Endothelial cell (in vitro differentiated cells): ENCODE results near the gene RASSF1. TPM values are rescaled to one million over a fixed set of nuclear protein-coding genes. Genes with fewer than 3 reads are reported as not detected.

ENCODE experiments used
- DNase-seq: peaks from one replicate; pipeline ENCODE4 v3.0.0; 2021; ENCODE audit warnings: low spot score
- H3K27ac Mint-ChIP-seq: one replicate; pipeline ENCODE4 v1.8.0; 2021; ENCODE audit warnings: mixed read lengths, inconsistent platforms; ENCODE audit not compliant: unreplicated experiment
- H3K27me3 Mint-ChIP-seq: one replicate; pipeline ENCODE4 v1.8.0; 2021; ENCODE audit warnings: mild to moderate bottlenecking, moderate library complexity, mixed read lengths, inconsistent platforms; ENCODE audit not compliant: unreplicated experiment
- H3K36me3 Mint-ChIP-seq: one replicate; pipeline ENCODE4 v1.8.0; 2021; ENCODE audit warnings: mild to moderate bottlenecking, low read depth, mixed read lengths, inconsistent platforms; ENCODE audit not compliant: unreplicated experiment
- H3K4me1 Mint-ChIP-seq: one replicate; pipeline ENCODE4 v1.8.0; 2021; ENCODE audit warnings: mild to moderate bottlenecking, mixed read lengths, inconsistent platforms; ENCODE audit not compliant: unreplicated experiment
- H3K4me3 Mint-ChIP-seq: one replicate; pipeline ENCODE4 v1.8.0; 2021; ENCODE audit warnings: mild to moderate bottlenecking, mixed read lengths, inconsistent platforms; ENCODE audit not compliant: unreplicated experiment
- H3K9me3 Mint-ChIP-seq: one replicate; pipeline ENCODE4 v1.8.0; 2021; ENCODE audit warnings: mixed read lengths, inconsistent platforms; ENCODE audit not compliant: unreplicated experiment
- total RNA-seq: library from RNA; stranded (reverse); fragmentation: NEBNext Ultra II Directional; extraction: Animal tissue kit (Norgen Biotek cat#: 25700); gene quantifications from one replicate; pipeline ENCODE4 v1.2.1, GENCODE V29; 2021; ENCODE audit not compliant: unreplicated experiment
- TF ChIP-seq, protein P1 (sequence below): fragments of 200-600 bp; sonication (generic); IDR thresholded peaks from one replicate; pipeline ENCODE4 v1.5.0; 2021; ENCODE audit warnings: antibody characterized with exemption; ENCODE audit not compliant: unreplicated experiment

Gene RASSF1
- total RNA-seq, 1 donor from 2014 or later = 14.8 TPM

DNA sequence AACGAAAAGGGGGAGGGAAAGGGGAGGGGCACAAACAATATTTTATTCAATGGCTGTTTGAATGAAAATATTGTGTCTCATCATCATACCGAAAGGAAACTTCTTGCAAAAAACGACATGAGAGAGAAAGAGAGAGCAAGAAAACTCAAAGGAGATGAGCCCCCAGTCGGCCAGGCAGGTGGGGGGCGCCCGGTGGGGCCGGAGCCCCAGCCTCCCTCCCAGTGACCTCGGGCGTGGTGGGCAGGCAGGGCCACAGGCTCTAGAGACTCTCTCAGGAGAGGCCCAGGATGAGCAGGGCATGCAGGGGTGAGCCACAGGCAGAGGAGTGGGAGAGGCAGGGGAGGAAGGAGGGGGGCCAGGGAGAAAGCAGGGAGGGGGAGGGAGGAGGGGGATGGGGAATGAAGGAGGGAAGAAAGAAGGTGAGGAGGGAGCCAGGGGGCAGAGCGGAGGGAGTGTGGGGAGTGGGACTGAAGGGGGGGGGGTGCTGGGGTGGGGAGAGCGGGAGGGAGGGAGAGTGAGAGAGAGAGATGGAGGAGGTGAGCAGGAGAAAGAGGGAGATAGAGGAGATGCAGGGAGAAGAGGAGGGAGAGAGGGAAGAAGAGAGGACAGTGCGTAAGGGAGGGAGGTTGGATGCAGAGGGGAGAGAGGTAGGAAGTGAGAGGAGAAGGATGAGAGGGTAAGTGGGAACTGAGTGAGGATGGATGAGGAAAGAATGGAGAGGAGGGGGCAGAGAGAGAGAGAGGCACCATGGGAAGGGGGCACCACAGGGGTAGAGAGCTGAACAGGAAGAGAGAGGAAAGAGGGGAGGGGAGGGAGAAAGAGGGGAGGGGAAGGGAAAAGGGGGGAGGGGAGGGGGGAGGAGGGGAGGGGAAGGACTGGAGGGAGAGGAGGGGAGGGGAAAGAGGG, 32.8 kb upstream of the RASSF1 start:
- H3K27ac Mint-ChIP-seq = peak overlapping the region; percentile 16
- H3K36me3 Mint-ChIP-seq = peaks cover 3% of the 10 kb centered on the region
- H3K4me1 Mint-ChIP-seq = peaks cover 10% of the 10 kb centered on the region
- TF ChIP-seq, protein P1, sequence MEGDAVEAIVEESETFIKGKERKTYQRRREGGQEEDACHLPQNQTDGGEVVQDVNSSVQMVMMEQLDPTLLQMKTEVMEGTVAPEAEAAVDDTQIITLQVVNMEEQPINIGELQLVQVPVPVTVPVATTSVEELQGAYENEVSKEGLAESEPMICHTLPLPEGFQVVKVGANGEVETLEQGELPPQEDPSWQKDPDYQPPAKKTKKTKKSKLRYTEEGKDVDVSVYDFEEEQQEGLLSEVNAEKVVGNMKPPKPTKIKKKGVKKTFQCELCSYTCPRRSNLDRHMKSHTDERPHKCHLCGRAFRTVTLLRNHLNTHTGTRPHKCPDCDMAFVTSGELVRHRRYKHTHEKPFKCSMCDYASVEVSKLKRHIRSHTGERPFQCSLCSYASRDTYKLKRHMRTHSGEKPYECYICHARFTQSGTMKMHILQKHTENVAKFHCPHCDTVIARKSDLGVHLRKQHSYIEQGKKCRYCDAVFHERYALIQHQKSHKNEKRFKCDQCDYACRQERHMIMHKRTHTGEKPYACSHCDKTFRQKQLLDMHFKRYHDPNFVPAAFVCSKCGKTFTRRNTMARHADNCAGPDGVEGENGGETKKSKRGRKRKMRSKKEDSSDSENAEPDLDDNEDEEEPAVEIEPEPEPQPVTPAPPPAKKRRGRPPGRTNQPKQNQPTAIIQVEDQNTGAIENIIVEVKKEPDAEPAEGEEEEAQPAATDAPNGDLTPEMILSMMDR = no peak
- no peaks in the 10 kb centered on the region for H3K9me3 Mint-ChIP-seq
- peaks cover 14% of the 10 kb centered on the region for H3K27me3 Mint-ChIP-seq
- no peak for DNase-seq
- no peak overlapping the region for H3K4me3 Mint-ChIP-seq

DNA sequence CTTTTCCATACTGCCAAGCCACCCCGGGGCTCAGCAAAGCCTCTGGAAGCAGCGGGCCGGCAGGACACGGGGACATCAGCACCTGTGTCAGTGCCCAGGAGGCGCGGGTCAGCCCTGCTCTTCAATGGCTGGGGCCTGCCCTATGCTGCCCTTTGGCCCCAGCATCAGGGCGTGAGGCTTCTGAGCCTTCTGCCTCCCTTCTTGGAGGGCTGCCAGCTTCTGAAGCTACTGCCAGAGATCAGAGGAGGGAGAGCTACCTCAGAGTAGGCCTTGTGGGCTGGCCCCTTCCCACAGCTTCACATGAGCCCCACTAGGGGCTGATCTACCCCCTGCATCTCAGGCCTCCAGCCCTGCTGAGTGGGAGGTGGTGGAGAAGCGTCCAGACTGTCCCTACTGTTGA, 31.7 kb upstream of the RASSF1 start:
- Mint-ChIP-seq H3K27me3 (peaks cover 14% of the 10 kb centered on the region), H3K36me3 (peaks cover 3% of the 10 kb centered on the region), H3K4me1 (peaks cover 10% of the 10 kb centered on the region), H3K9me3 (no peaks in the 10 kb centered on the region), H3K27ac (no peak overlapping the region), H3K4me3 (no peak overlapping the region)
- TF ChIP-seq, protein P1 = no peak
- no peak for DNase-seq

GRCh38 chr3:50371133-50371685, 30.6 kb upstream of the RASSF1 start:
- no peak overlapping the region for H3K27ac Mint-ChIP-seq
- no peak for DNase-seq
- H3K36me3 Mint-ChIP-seq = peaks cover 3% of the 10 kb centered on the region
- TF ChIP-seq, protein P1 = no peak
- H3K4me1 Mint-ChIP-seq = peaks cover 8% of the 10 kb centered on the region
- no peaks in the 10 kb centered on the region for H3K9me3 Mint-ChIP-seq
- H3K4me3 Mint-ChIP-seq = no peak overlapping the region
- peaks cover 12% of the 10 kb centered on the region for H3K27me3 Mint-ChIP-seq

DNA sequence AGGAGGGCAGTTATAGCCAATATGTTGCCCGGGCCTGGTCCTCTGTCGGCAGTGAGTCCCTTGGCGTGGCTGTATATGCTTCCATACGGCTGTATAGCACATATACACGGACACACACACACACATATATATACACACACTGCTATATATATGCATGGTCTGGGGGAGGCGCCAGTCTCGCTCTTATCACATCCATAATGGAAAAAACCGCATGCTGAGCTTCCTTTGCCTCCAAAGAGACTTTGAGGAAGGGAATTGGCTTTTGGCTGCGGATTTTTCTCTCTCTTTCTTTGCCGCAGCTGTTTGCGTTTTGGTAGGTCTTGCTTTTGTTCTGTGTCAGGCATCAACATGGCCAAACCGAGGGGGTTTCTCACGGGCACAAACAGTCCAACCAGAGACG, 30.0 kb upstream of the RASSF1 start:
- Mint-ChIP-seq H3K4me1 (peaks cover 5% of the 10 kb centered on the region), H3K9me3 (no peaks in the 10 kb centered on the region), H3K4me3 (peak overlapping the region; percentile 18), H3K27ac (peak overlapping the region; percentile 26), H3K36me3 (peaks cover 3% of the 10 kb centered on the region), H3K27me3 (peaks cover 11% of the 10 kb centered on the region)
- DNase-seq = peak; percentile 41
- TF ChIP-seq, protein P1 = no peak
